SK-N-MC (cell line): ENCODE measurements around the gene VWA8.

Experiments used
- EZH2 ChIP-seq: fragments of 200-600 bp; sonication (generic); IDR thresholded peaks from one replicate; pipeline ENCODE4 v1.6.1; 2017; ENCODE audit warnings: antibody characterized with exemption
- FOXP2 ChIP-seq: optimal IDR thresholded peaks from 2 replicates; pipeline ENCODE3; 2011; ENCODE audit warnings: mild to moderate bottlenecking, moderate library complexity; ENCODE audit not compliant: insufficient read depth; ENCODE audit errors: extremely low read length, control extremely low read depth
- POLR2AphosphoS5 ChIP-seq: IDR thresholded peaks from 2 replicates; pipeline ENCODE4 v1.6.1; 2012; ENCODE audit warnings: mild to moderate bottlenecking, low read depth, low read length, borderline replicate concordance

DNA sequence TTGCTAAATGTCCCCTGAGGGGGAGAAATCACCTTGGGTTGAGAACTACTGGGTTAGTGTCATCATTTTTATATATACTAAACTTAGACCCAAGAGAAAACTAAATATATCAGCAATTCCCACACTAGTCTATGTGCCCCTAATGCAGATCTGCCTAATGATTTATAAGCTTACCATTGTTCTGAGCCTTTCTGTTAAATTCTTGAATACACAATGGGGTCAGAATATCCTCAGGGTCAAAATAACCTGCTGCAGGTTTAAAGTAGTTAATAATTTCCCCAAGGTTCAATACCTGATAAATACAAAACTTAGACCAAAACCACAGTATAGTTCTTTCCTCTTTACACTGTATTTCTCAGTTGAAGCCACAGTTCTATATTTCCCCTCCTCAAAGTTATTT, 4.6 kb downstream of the VWA8 start:
- TF ChIP-seq EZH2 (no peak), POLR2AphosphoS5 (no peak), FOXP2 (no peak)
